Liver (tissue), 9 donors: Measurements from ENCODE around the gene FOXK1. TPM values are rescaled to one million over a fixed set of nuclear protein-coding genes. Genes with fewer than 3 reads are reported as not detected.

ENCODE experiments used
- DNase-seq: peaks from one replicate; pipeline ENCODE4 v3.0.0-alpha.2; 2017; ENCODE audit warnings: low spot score
- H3K27ac ChIP-seq, 2 donors: one replicate each; pipeline ENCODE4 v1.7.0; 2013; ENCODE audit warnings: inconsistent platforms in 2 of 2, low read length in 2 of 2, control low read depth in 1 of 2, low read depth in 1 of 2, mild to moderate bottlenecking in 1 of 2
- H3K27me3 ChIP-seq, 4 donors: one replicate each; pipeline versions ENCODE4 v1.6.1 to v1.7.0; 2013; ENCODE audit warnings: low read length in 3 of 4, inconsistent platforms in 1 of 4, mild to moderate bottlenecking in 1 of 4, moderate library complexity in 1 of 4; ENCODE audit not compliant: control insufficient read depth in 4 of 4, insufficient read depth in 4 of 4
- H3K36me3 ChIP-seq, 4 donors: one replicate each; pipeline versions ENCODE4 v1.6.1 to v1.7.0; 2013; ENCODE audit warnings: low read length in 3 of 4, mild to moderate bottlenecking in 3 of 4, low read depth in 1 of 4, moderate library complexity in 1 of 4; ENCODE audit not compliant: control insufficient read depth in 4 of 4, insufficient read depth in 3 of 4
- H3K4me1 ChIP-seq, 4 donors: one replicate each; pipeline versions ENCODE4 v1.6.1 to v1.7.0; 2013; ENCODE audit warnings: low read length in 3 of 4, mild to moderate bottlenecking in 3 of 4, moderate library complexity in 1 of 4; ENCODE audit not compliant: control insufficient read depth in 4 of 4, insufficient read depth in 4 of 4
- H3K4me3 ChIP-seq, 3 donors: one replicate each; pipeline versions ENCODE4 v1.6.1 to v1.7.0; 2013; ENCODE audit warnings: low read length in 3 of 3, control low read depth in 1 of 3, low read depth in 1 of 3, mild to moderate bottlenecking in 1 of 3
- H3K9ac ChIP-seq, 2 donors: one replicate each; pipeline ENCODE4 v1.7.0; 2013; ENCODE audit warnings: low read length in 2 of 2, mild to moderate bottlenecking in 2 of 2, moderate library complexity in 2 of 2, control low read depth in 1 of 2, low read depth in 1 of 2
- H3K9me3 ChIP-seq, 4 donors: one replicate each; pipeline versions ENCODE4 v1.6.1 to v1.7.0; 2013; ENCODE audit warnings: low read length in 3 of 4; ENCODE audit not compliant: control insufficient read depth in 4 of 4
- ATF3 ChIP-seq: IDR thresholded peaks from 2 replicates; pipeline ENCODE4 v1.6.1; 2016; ENCODE audit warnings: antibody characterized with exemption
- EGR1 ChIP-seq, 2 donors: IDR thresholded peaks; 2 replicates each; pipeline ENCODE4 v1.6.1; 2016 to 2018; ENCODE audit warnings: antibody characterized with exemption in 2 of 2, low read depth in 2 of 2
- FOXA1 ChIP-seq: IDR thresholded peaks from 2 replicates; pipeline ENCODE4 v1.6.1; 2016; ENCODE audit warnings: antibody characterized with exemption
- FOXA2 ChIP-seq: IDR thresholded peaks from 2 replicates; pipeline ENCODE4 v1.6.1; 2016; ENCODE audit warnings: antibody characterized with exemption
- GABPA ChIP-seq, 2 donors: IDR thresholded peaks in 1 of 2; conservative IDR thresholded peaks in 1 of 2; 2 replicates each; pipeline ENCODE4 v1.6.1; 2016; ENCODE audit warnings: antibody characterized with exemption in 2 of 2, mild to moderate bottlenecking in 1 of 2, moderate library complexity in 1 of 2
- HNF4A ChIP-seq, 2 donors: conservative IDR thresholded peaks; 2 replicates each; pipeline ENCODE4 v1.6.1; 2016; ENCODE audit warnings: antibody characterized with exemption in 2 of 2, mild to moderate bottlenecking in 2 of 2
- HNF4G ChIP-seq: IDR thresholded peaks from 2 replicates; pipeline ENCODE4 v1.6.1; 2016; ENCODE audit warnings: antibody characterized with exemption
- JUND ChIP-seq, 2 donors: IDR thresholded peaks; 2 replicates each; pipeline ENCODE4 v1.6.1; 2016; ENCODE audit warnings: antibody characterized with exemption in 2 of 2
- NR2F2 ChIP-seq: IDR thresholded peaks from 2 replicates; pipeline ENCODE4 v1.6.1; 2016; ENCODE audit warnings: antibody characterized with exemption
- RAD21 ChIP-seq, 2 donors: IDR thresholded peaks; 2 replicates each; pipeline ENCODE4 v1.6.1; 2016; ENCODE audit warnings: antibody characterized with exemption in 2 of 2, mild to moderate bottlenecking in 2 of 2
- RXRA ChIP-seq, 2 donors: IDR thresholded peaks; 2 replicates each; pipeline ENCODE4 v1.6.1; 2017 to 2018; ENCODE audit warnings: antibody characterized with exemption in 2 of 2, mild to moderate bottlenecking in 1 of 2
- SP1 ChIP-seq: IDR thresholded peaks from 2 replicates; pipeline ENCODE4 v1.6.1; 2018; ENCODE audit warnings: antibody characterized with exemption, mild to moderate bottlenecking
- TAF1 ChIP-seq: conservative IDR thresholded peaks from 2 replicates; pipeline ENCODE4 v1.6.1; 2016; ENCODE audit warnings: antibody characterized with exemption, mild to moderate bottlenecking
- YY1 ChIP-seq: IDR thresholded peaks from 2 replicates; pipeline ENCODE4 v1.6.1; 2016; ENCODE audit warnings: antibody characterized with exemption, mild to moderate bottlenecking
- ZBTB33 ChIP-seq: IDR thresholded peaks from 2 replicates; pipeline ENCODE4 v1.6.1; 2016; ENCODE audit warnings: antibody characterized with exemption
- WGBS: extraction: QIAGEN DNeasy Blood & Tissue Kit; methylation state at CpG from one replicate; pipeline ENCODE4 v1.1.7; 2013; 5-methylcytosine and 5-hydroxymethylcytosine counted together
- polyA plus RNA-seq, 2 donors: library from polyadenylated mRNA; stranded (reverse) in 1 of 2; unstranded in 1 of 2; fragments of 200-250 nt in 1 of 2; fragments of >200 nt in 1 of 2; fragmentation: Nextera tagmentation in 1 of 2; extraction: Ambion mirVana in 1 of 2; gene quantifications; one replicate each; pipeline versions ENCODE4 v1.2.1 to v1.2.3, GENCODE V29; 2013 to 2015
- total RNA-seq, 2 donors: library from RNA; depleted of rRNA; stranded (reverse); fragments of >200 nt; gene quantifications; one replicate each; pipeline ENCODE4 v1.2.3, GENCODE V29; 2014
- TF ChIP-seq, protein P1 (sequence below): IDR thresholded peaks from 2 replicates; pipeline ENCODE4 v1.6.1; 2016; ENCODE audit warnings: antibody characterized with exemption, mild to moderate bottlenecking
- TF ChIP-seq, protein P2 (sequence below): fragments of 150-350 bp; IDR thresholded peaks from 2 replicates; pipeline ENCODE4 v1.5.1; 2017; ENCODE audit warnings: improper control_type of control experiment, low read depth, low read length; ENCODE audit not compliant: missing input control
- TF ChIP-seq, protein P3 (sequence below): IDR thresholded peaks from 2 replicates; pipeline ENCODE4 v1.6.1; 2016; ENCODE audit warnings: antibody characterized with exemption
- donor health status: healthy.
- donor health status: healthy.
- donor health status: healthy.
- donor health status: healthy.
- donor health status: healthy.

FOXK1 gene
- total and polyA plus RNA-seq, 4 donors, result 1.2 to 8.5 (median 4.4) TPM

- 77% methylated on average over 2 of the region's 2 CpGs for WGBS
- no peaks in the 10 kb centered on the region for H3K27me3 ChIP-seq
- H3K9me3 ChIP-seq, result no peaks in the 10 kb centered on the region
- H3K9ac ChIP-seq, result no peak overlapping the region
- peaks cover 0 to 8% (median 2%) of the 10 kb centered on the region in 4 donors for H3K4me1 ChIP-seq
- no peak for DNase-seq
- H3K36me3 ChIP-seq, result no peaks in the 10 kb centered on the region
- H3K27ac ChIP-seq, result no peak overlapping the region
- TF ChIP-seq TAF1, result no peak
- TF ChIP-seq, protein P1, sequence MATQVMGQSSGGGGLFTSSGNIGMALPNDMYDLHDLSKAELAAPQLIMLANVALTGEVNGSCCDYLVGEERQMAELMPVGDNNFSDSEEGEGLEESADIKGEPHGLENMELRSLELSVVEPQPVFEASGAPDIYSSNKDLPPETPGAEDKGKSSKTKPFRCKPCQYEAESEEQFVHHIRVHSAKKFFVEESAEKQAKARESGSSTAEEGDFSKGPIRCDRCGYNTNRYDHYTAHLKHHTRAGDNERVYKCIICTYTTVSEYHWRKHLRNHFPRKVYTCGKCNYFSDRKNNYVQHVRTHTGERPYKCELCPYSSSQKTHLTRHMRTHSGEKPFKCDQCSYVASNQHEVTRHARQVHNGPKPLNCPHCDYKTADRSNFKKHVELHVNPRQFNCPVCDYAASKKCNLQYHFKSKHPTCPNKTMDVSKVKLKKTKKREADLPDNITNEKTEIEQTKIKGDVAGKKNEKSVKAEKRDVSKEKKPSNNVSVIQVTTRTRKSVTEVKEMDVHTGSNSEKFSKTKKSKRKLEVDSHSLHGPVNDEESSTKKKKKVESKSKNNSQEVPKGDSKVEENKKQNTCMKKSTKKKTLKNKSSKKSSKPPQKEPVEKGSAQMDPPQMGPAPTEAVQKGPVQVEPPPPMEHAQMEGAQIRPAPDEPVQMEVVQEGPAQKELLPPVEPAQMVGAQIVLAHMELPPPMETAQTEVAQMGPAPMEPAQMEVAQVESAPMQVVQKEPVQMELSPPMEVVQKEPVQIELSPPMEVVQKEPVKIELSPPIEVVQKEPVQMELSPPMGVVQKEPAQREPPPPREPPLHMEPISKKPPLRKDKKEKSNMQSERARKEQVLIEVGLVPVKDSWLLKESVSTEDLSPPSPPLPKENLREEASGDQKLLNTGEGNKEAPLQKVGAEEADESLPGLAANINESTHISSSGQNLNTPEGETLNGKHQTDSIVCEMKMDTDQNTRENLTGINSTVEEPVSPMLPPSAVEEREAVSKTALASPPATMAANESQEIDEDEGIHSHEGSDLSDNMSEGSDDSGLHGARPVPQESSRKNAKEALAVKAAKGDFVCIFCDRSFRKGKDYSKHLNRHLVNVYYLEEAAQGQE, result no peak
- TF ChIP-seq HNF4G, result no peak
- TF ChIP-seq, protein P2, sequence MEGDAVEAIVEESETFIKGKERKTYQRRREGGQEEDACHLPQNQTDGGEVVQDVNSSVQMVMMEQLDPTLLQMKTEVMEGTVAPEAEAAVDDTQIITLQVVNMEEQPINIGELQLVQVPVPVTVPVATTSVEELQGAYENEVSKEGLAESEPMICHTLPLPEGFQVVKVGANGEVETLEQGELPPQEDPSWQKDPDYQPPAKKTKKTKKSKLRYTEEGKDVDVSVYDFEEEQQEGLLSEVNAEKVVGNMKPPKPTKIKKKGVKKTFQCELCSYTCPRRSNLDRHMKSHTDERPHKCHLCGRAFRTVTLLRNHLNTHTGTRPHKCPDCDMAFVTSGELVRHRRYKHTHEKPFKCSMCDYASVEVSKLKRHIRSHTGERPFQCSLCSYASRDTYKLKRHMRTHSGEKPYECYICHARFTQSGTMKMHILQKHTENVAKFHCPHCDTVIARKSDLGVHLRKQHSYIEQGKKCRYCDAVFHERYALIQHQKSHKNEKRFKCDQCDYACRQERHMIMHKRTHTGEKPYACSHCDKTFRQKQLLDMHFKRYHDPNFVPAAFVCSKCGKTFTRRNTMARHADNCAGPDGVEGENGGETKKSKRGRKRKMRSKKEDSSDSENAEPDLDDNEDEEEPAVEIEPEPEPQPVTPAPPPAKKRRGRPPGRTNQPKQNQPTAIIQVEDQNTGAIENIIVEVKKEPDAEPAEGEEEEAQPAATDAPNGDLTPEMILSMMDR, result no peak
- TF ChIP-seq GABPA (IDR thresholded peaks at IDR 0.05 in 1 of 2, conservative IDR thresholded peaks at IDR 0.05 in 1 of 2), result no peak
- TF ChIP-seq FOXA1, result no peak
- TF ChIP-seq YY1, result no peak
- no peak for TF ChIP-seq FOXA2
- TF ChIP-seq RXRA (IDR thresholded peaks at IDR 0.05), result no peak
- TF ChIP-seq SP1, result no peak
- no peak for TF ChIP-seq HNF4A (conservative IDR thresholded peaks at IDR 0.05)
- TF ChIP-seq, protein P3, sequence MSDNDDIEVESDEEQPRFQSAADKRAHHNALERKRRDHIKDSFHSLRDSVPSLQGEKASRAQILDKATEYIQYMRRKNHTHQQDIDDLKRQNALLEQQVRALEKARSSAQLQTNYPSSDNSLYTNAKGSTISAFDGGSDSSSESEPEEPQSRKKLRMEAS, result no peak
- TF ChIP-seq JUND (IDR thresholded peaks at IDR 0.05), result no peak
- no peak for TF ChIP-seq ATF3
- H3K4me3 ChIP-seq, result no peak overlapping the region
Measured at GRCh38 chr7:4693152-4693551, 11.1 kb downstream of the FOXK1 start.

GRCh38 chr7:4693749-4694148, 11.7 kb downstream of the FOXK1 start:
- Histone ChIP-seq H3K27ac (no peak overlapping the region), H3K4me1 (peaks cover 0 to 8% (median 2%) of the 10 kb centered on the region in 4 donors)

More at GRCh38 chr7:4693749-4694148, 11.7 kb downstream of the FOXK1 start:
- no peaks in the 10 kb centered on the region for H3K27me3 ChIP-seq
- no peaks in the 10 kb centered on the region for H3K36me3 ChIP-seq
- WGBS, result 89% methylated on average over 2 of the region's 2 CpGs
- DNase-seq, result no peak
- no peak overlapping the region for H3K4me3 ChIP-seq
- TF ChIP-seq, protein P1, result no peak
- no peak for TF ChIP-seq NR2F2
- no peak for TF ChIP-seq RAD21 (IDR thresholded peaks at IDR 0.05)
- TF ChIP-seq, protein P3, result no peak
- no peak for TF ChIP-seq YY1
- no peak for TF ChIP-seq FOXA1
- TF ChIP-seq ZBTB33, result no peak
- no peak for TF ChIP-seq TAF1
- TF ChIP-seq FOXA2, result no peak
- no peak for TF ChIP-seq JUND (IDR thresholded peaks at IDR 0.05)
- TF ChIP-seq EGR1 (IDR thresholded peaks at IDR 0.05; ENCODE audit: low read depth in 2 of 2), result no peak
- no peak for TF ChIP-seq HNF4G
- TF ChIP-seq SP1, result no peak
- TF ChIP-seq RXRA (IDR thresholded peaks at IDR 0.05), result no peak
- no peak for TF ChIP-seq HNF4A (conservative IDR thresholded peaks at IDR 0.05)
- no peak for TF ChIP-seq GABPA (IDR thresholded peaks at IDR 0.05 in 1 of 2, conservative IDR thresholded peaks at IDR 0.05 in 1 of 2)
- H3K9me3 ChIP-seq, result no peaks in the 10 kb centered on the region
- H3K9ac ChIP-seq, result no peak overlapping the region
